Spleen (tissue), 7 donors: ENCODE measurements around the gene COL5A1.

Experiments
- POLR2A ChIP-seq, 3 donors: fragments of 450-650 bp; IDR thresholded peaks; one replicate each; pipeline ENCODE4 v1.5.1; 2017; ENCODE audit warnings: antibody characterized with exemption in 3 of 3, mild to moderate bottlenecking in 1 of 3
- POLR2AphosphoS5 ChIP-seq, 3 donors: sonication (generic); formaldehyde crosslinking; IDR thresholded peaks; one replicate each; pipeline ENCODE4 v1.5.1; 2017; ENCODE audit warnings: antibody characterized with exemption in 3 of 3
- TF ChIP-seq, protein P1 (sequence below), 11 experiments: fragments of 200-600 bp in 7 of 11; fragments of 450-650 bp in 4 of 11; sonication (generic) in 4 of 11; IDR thresholded peaks in 8 of 11; conservative IDR thresholded peaks in 3 of 11; 1 replicate in 7 of 11; 2 replicates in 4 of 11; pipeline versions ENCODE4 v1.4.0 to v1.8.0; 2016 to 2021; ENCODE audit warnings: antibody characterized with exemption in 11 of 11, inconsistent platforms in 4 of 11, mild to moderate bottlenecking in 1 of 11
- donor health status: DM: no; HTN: no; CAD: no; lungs with moderate emphysema.
- donor health status: DM: no; HTN: no; CAD: no.
- donor health status: DM: no; HTN: no; CAD: no.

DNA sequence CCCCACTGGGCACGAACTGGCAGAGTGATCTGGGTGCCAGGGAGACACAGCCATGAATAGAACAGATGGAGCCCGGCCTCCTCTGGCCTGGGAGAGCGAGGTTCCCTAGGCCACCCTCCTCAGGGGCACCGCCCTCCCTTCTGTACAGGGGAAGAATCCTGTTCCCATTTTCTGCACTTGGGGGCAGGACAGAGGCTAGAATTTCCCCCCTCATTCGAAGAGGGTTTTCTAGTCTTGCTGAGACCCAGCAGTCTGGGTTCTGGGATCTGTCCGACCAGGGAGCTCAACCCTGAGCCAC is 52.7 kb downstream of the COL5A1 start:
- TF ChIP-seq POLR2AphosphoS5 (IDR thresholded peaks at IDR 0.05) (no peak), POLR2A (IDR thresholded peaks at IDR 0.05) (no peak)
- TF ChIP-seq, protein P1, sequence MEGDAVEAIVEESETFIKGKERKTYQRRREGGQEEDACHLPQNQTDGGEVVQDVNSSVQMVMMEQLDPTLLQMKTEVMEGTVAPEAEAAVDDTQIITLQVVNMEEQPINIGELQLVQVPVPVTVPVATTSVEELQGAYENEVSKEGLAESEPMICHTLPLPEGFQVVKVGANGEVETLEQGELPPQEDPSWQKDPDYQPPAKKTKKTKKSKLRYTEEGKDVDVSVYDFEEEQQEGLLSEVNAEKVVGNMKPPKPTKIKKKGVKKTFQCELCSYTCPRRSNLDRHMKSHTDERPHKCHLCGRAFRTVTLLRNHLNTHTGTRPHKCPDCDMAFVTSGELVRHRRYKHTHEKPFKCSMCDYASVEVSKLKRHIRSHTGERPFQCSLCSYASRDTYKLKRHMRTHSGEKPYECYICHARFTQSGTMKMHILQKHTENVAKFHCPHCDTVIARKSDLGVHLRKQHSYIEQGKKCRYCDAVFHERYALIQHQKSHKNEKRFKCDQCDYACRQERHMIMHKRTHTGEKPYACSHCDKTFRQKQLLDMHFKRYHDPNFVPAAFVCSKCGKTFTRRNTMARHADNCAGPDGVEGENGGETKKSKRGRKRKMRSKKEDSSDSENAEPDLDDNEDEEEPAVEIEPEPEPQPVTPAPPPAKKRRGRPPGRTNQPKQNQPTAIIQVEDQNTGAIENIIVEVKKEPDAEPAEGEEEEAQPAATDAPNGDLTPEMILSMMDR (IDR thresholded peaks at IDR 0.05 in 8 of 11, conservative IDR thresholded peaks at IDR 0.05 in 3 of 11), result no peak
